GM13976 (cell line): Measurements from ENCODE around the gene CYFIP2.

Experiments used
- DNase-seq: peaks from one replicate; pipeline ENCODE4 v3.0.0; 2012; ENCODE audit warnings: low spot score
- in situ Hi-C: fragments of 300-500 bp; cut with MboI; formaldehyde crosslinking; loops from one replicate; pipeline ENCODE4 v1.12.0; 2022; ENCODE audit warnings: low sequenced_read_pairs, mixed read lengths, inconsistent platforms; ENCODE audit not compliant: unreplicated experiment
- TF ChIP-seq, protein P1 (sequence below): IDR thresholded peaks from 2 replicates; pipeline ENCODE4 v1.5.1; 2012; ENCODE audit warnings: borderline replicate concordance, mild to moderate bottlenecking; ENCODE audit not compliant: insufficient read depth; ENCODE audit errors: extremely low read depth, missing control alignments, control extremely low read depth

CYFIP2 gene

DNA sequence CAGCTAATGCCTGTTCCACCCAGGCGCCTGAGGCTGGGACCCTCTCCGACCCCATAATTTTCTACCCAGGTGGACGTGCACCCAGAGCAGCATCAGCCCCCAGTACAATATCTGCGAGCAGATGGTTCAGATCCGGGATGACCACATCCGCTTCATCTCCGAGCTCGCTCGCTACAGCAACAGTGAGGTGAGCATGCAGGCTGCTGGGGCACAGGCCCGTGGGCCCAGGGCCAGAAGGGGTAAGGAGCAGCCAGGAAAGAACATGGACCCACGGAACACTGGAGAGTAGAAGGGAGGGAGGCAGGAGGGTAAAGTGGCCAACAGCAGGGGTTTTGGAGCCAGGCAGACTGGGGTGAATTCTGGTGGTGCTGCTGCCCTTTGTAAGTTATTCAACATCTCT lies 45.7 kb downstream of the CYFIP2 start:
- TF ChIP-seq, protein P1, sequence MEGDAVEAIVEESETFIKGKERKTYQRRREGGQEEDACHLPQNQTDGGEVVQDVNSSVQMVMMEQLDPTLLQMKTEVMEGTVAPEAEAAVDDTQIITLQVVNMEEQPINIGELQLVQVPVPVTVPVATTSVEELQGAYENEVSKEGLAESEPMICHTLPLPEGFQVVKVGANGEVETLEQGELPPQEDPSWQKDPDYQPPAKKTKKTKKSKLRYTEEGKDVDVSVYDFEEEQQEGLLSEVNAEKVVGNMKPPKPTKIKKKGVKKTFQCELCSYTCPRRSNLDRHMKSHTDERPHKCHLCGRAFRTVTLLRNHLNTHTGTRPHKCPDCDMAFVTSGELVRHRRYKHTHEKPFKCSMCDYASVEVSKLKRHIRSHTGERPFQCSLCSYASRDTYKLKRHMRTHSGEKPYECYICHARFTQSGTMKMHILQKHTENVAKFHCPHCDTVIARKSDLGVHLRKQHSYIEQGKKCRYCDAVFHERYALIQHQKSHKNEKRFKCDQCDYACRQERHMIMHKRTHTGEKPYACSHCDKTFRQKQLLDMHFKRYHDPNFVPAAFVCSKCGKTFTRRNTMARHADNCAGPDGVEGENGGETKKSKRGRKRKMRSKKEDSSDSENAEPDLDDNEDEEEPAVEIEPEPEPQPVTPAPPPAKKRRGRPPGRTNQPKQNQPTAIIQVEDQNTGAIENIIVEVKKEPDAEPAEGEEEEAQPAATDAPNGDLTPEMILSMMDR: no peak
- DNase-seq: no peak
- in situ Hi-C loops: loop anchor here (25.0 kb wide), 1 partner anchor 149 kb away; the partner anchor contains the start of gene GARIN3

DNA sequence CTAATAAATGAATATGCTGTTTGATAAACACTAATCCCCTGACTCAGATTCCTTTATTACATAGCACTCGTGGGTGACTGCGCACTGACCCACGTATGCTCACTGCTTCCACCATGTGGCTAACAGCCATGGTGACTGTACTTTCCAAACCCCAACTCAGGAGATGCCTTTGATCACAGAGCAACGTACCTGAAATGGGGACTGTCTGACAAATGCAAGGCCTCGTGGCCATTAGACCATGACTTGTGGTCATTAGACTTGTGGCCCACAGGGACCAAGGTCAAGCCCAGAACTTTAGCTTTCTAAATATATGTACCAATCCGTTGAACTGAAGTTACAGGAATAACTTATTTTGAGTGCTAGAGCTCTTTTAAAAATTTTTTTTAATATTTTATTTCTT lies 46.6 kb downstream of the CYFIP2 start:
- peak; percentile 84 for DNase-seq
- in situ Hi-C loops: loop anchor here (25.0 kb wide), 1 partner anchor 150 kb away; the partner anchor contains the start of gene GARIN3
- TF ChIP-seq, protein P1: peak; percentile 71

DNA sequence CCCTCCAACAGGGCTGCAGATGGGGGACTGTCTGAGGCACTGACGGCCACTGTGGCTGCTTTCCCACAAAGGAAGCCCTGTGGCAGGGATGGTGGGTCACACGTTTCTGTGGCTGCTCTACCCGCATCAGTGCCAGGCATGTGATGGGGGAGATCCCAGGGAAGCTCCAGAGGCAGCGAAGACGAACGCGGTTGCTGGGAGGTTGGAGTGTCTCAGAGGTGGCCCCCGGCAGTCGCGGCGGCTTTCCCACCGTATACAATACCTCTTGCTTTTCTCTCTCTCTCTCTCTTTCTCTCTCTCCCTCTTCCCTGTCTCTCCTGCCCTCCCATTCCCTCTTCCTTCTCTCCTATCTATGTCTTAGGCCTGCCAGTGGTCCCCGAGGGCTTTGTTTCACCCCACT lies 56.7 kb downstream of the CYFIP2 start:
- in situ Hi-C loops: loop anchor here (25.0 kb wide), 1 partner anchor 160 kb away; the partner anchor contains the start of gene GARIN3
- no peak for DNase-seq
- TF ChIP-seq, protein P1: no peak

DNA sequence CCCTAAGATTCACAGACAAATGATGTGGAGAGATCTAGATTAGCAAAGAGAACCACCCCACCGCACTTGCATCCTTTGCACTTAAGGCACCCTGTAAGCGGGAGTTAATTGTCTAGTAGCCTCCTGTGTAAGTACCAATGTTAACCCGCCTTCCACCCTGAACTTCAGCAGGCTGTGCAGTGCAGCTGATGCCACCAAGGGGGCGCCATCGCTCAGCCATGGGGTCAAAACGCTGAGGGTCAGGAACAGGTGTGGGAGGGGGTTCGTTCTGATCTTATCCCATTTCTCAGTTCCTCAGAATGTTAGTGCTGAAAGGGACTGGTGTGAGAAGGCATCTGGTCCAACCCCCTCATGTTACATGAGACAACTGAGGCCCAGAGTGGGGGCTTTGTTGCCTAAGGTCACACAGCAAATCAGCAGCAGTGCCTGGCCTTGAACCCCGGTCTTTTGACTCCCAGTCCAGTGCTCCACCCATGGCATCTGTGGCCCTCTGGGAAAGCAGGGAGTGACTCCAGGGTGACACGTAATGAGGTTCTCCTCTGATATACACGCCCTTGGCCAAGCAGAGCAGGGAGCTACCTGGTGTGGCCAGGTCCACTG lies 57.3 kb downstream of the CYFIP2 start:
- in situ Hi-C loops: loop anchor here (25.0 kb wide), 1 partner anchor 161 kb away; the partner anchor contains the start of gene GARIN3

DNA sequence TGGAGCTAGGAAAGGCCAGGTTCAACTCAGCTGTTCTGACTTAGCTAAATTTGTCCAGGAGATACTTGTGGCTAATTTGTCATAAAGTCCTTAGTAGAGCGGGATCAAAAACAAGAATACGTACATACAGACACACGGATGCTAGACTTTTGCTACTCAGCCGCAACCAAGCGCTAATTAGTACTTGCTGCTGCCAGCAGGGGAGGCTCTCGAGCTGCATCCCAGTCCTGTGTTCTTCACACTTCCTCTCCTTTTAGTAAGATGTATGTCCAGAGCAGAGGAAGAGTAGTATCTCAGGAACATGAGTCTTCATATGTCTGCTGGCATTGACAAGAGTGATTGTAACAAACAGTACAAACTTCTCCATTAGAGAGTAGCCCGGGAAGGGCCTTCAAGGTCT lies 58.3 kb downstream of the CYFIP2 start:
- in situ Hi-C loops: loop anchor here (25.0 kb wide), 1 partner anchor 162 kb away; the partner anchor contains the start of gene GARIN3
- TF ChIP-seq, protein P1: peak; percentile 12
- no peak for DNase-seq

More for the DNA sequence above, 57.3 kb downstream of the CYFIP2 start:
- TF ChIP-seq, protein P1: no peak
- no peak for DNase-seq

DNA sequence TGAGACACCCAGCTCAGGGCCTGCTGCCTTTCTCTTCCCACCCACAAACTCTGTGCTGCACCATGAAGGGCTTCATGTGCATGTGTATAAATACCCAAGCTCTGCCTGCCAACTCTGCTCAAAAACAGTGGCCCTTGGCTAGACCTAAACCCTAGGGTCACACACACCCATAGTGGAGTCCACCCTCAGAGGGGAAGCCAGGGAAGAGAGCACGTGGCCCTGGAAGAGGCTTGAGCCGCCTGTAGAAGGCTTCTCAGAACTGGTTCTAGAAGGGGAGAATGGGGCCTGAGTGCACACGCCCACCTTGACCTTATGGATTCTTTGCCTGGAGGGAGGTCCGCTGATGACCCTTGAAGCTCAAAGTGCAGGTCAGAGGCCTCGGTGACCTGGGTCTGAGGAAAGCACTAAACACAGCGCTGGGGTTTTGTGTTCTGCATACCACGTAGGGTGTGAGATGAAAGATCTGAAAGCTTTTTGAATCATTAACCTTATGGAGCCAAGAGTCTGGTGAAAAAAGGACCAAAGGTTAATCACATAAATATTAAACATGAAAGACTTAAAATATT lies 60.6 kb downstream of the CYFIP2 start:
- TF ChIP-seq, protein P1: no peak
- in situ Hi-C loops: no loop called here
- no peak for DNase-seq
